ENCODE measurements around the gene ZC3H12D. TPM values are rescaled to one million over a fixed set of nuclear protein-coding genes. Genes with fewer than 3 reads are reported as not detected.

The ZC3H12D gene
- total and polyA plus RNA-seq, 9 donors = 0.15 to 1.3 (median 0.45) TPM

- intact Hi-C loops (cut with DNase I) = no loop called here
- H3K4me1 ChIP-seq (ENCODE audit: insufficient read depth) = no peaks in the 10 kb centered on the region
- no peaks in the 10 kb centered on the region for H3K27me3 ChIP-seq
- H3K27ac ChIP-seq = no peak overlapping the region
- no peak for DNase-seq
- WGBS, 3 donors = 92 to 95% (median 93%) methylated on average over 18 of the region's 18 CpGs
- H3K9me3 ChIP-seq = no peaks in the 10 kb centered on the region
- no peaks in the 10 kb centered on the region for H3K36me3 ChIP-seq
- no peak overlapping the region for H3K4me3 ChIP-seq
- TF ChIP-seq EP300 (IDR thresholded peaks at IDR 0.05) (no peak), POLR2A (IDR thresholded peaks at IDR 0.05) (no peak), CTCF (IDR thresholded peaks at IDR 0.05) (no peak)
Measured at GRCh38 chr6:149480502-149481280, 4.1 kb downstream of the ZC3H12D start.

- Histone ChIP-seq H3K27ac (no peak overlapping the region), H3K9me3 (no peaks in the 10 kb centered on the region), H3K4me3 (no peak overlapping the region), H3K4me1 (ENCODE audit: insufficient read depth) (no peaks in the 10 kb centered on the region), H3K27me3 (no peaks in the 10 kb centered on the region), H3K36me3 (no peaks in the 10 kb centered on the region)
- 87 to 89% (median 88%) methylated on average over 5 of the region's 5 CpGs for WGBS, 3 donors
- DNase-seq = no peak
- intact Hi-C loops (cut with DNase I) = no loop called here
- TF ChIP-seq POLR2A (IDR thresholded peaks at IDR 0.05) (no peak), CTCF (IDR thresholded peaks at IDR 0.05) (no peak), EP300 (IDR thresholded peaks at IDR 0.05) (no peak)
Measured at GRCh38 chr6:149478631-149479314, 6.0 kb downstream of the ZC3H12D start.

- intact Hi-C loops (cut with DNase I) = no loop called here
- TF ChIP-seq EP300 (IDR thresholded peaks at IDR 0.05) (no peak), CTCF (IDR thresholded peaks at IDR 0.05) (no peak), POLR2A (IDR thresholded peaks at IDR 0.05) (no peak)
- WGBS, 3 donors = 90 to 91% (median 91%) methylated on average over 5 of the region's 5 CpGs
- DNase-seq = no peak
- H3K4me3 ChIP-seq = no peak overlapping the region
- no peaks in the 10 kb centered on the region for H3K27me3 ChIP-seq
- H3K9me3 ChIP-seq = no peaks in the 10 kb centered on the region
- no peak overlapping the region for H3K27ac ChIP-seq
- H3K36me3 ChIP-seq = no peaks in the 10 kb centered on the region
- peaks cover 1% of the 10 kb centered on the region for H3K4me1 ChIP-seq (ENCODE audit: insufficient read depth)
Measured at GRCh38 chr6:149477544-149477943, 7.3 kb downstream of the ZC3H12D start.

GRCh38 chr6:149476789-149477455 lies 7.9 kb downstream of the ZC3H12D start:
- intact Hi-C loops (cut with DNase I) = no loop called here
- TF ChIP-seq POLR2A (IDR thresholded peaks at IDR 0.05) (no peak), CTCF (IDR thresholded peaks at IDR 0.05) (no peak), EP300 (IDR thresholded peaks at IDR 0.05) (no peak)
- no peaks in the 10 kb centered on the region for H3K36me3 ChIP-seq
- 60 to 64% (median 61%) methylated on average over 6 of the region's 6 CpGs for WGBS, 3 donors
- no peak for DNase-seq
- H3K4me1 ChIP-seq (ENCODE audit: insufficient read depth) = peaks cover 1% of the 10 kb centered on the region
- no peak overlapping the region for H3K4me3 ChIP-seq
- H3K9me3 ChIP-seq = no peaks in the 10 kb centered on the region
- H3K27ac ChIP-seq = no peak overlapping the region
- no peaks in the 10 kb centered on the region for H3K27me3 ChIP-seq
